HG03439 (cell line): Measurements from ENCODE around the gene SH3TC1.

Experiments used
- ATAC-seq: cut with Tn5 transposase; IDR thresholded peaks from one replicate; pipeline ENCODE4 v1.9.1; 2021; ENCODE audit warnings: mild to moderate bottlenecking, moderate library complexity; ENCODE audit not compliant: unreplicated experiment

The SH3TC1 gene

GRCh38 chr4:8228319-8229250 lies 29.5 kb downstream of the SH3TC1 start:
- ATAC-seq, result peak; percentile 75

GRCh38 chr4:8229331-8229975 lies 30.4 kb downstream of the SH3TC1 start:
- ATAC-seq, result no peak

DNA sequence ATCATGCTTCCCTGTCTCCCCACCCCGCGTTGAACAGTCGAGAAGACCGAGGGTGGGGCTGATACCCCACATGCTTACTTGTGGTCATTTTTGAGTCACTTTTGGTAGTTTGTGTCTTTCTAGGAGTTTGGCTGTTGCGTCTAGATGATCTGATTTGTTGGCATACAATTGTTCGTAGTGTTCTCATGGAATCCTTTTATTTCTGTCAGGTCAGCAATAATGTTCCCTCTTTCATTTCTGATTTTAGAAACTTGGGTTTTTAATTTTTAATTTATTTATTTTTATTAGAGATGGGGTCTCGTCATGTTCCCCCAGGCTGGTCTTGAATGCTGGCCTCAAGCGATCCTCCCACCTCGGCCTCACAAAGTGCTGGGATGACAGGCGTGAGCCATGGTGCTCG lies 30.9 kb downstream of the SH3TC1 start:
- ATAC-seq, result no peak

- ATAC-seq, result no peak
Measured at GRCh38 chr4:8230891-8231290, 31.8 kb downstream of the SH3TC1 start.

DNA sequence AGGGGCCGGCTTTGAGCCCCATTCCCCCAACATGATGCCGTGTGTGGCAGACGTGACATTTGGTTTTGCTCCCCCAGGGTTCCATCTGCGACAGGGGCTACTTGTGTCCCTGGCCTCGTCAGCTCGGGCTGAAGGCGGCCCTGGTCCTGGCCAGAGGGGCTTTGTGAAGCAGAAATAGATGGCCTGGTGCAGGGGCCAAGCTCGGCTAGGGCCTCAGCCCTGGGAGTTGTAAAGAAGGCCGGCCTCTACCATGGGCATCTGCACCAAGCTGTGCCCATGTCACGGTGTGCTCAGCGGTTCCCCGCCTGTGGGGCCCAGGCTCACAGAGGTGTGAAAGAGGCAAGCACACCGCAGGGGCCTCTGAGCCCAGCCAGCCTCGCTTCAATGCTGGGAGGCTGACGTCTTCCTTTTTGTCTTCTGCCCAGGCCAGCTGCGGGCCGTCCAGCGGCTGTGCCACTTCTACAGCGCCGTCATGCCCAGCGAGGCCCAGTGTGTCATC lies 32.5 kb downstream of the SH3TC1 start:
- no peak for ATAC-seq

DNA sequence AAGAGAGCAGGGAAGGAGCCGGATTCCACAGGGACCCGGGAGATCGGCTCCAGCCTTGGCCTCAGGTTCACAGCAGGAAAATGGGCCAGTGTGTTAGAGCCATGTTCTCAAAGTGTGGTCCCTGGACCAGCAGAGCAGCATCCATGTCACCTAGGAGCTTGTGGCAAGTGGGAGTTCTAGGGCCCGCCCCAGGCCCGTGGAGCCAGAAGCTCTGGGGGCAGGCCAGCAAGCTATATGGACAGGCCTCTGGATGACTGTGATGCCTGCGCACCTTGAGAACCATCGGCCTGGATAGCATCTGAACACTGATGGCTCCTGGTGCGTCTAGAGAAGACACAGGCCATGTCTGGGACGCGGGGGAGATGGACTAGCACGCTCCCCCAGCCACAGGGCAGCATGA lies 33.7 kb downstream of the SH3TC1 start:
- no peak for ATAC-seq

- no peak for ATAC-seq
Measured at GRCh38 chr4:8233672-8234484, 34.8 kb downstream of the SH3TC1 start.

DNA sequence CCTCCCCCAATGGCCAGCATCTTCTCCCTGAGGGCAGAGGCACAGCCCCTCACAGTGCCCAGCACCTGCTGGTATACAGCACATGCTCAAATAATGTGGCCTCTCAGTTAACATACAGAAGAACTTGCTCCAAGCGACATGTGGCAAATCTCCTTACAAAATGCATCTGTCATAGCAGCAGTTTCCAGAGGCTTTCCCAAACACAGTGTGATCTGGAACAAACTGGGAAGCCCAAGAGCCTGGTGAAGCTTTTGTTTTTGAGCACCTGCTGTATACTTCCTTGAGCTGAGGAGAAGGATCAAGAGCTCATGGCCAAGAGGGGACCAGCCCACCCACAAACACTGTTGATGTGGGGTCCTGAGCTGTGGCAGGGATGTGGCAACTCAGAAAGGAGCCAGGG lies 35.6 kb downstream of the SH3TC1 start:
- no peak for ATAC-seq

DNA sequence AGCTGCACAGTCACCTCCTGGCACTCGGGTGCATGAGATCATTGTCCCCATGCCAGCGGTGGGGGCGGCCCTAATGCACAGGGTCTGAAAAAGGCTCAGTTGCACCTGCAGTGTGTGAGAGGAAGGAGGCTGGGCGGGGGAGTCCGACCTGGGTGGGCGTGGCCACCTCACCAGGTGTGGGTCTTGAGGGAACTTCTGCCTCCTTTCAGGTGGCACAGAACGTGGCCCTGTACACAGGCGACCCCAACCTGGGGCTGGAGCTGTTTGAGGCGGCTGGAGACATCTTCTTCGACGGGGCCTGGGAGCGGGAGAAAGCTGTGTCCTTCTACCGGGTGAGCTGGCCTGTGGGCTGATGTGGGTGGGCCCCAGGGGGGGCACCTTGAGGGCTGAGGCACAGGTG lies 36.1 kb downstream of the SH3TC1 start:
- ATAC-seq, result no peak

- ATAC-seq, result no peak
Measured at GRCh38 chr4:8235686-8236085, 36.6 kb downstream of the SH3TC1 start.

DNA sequence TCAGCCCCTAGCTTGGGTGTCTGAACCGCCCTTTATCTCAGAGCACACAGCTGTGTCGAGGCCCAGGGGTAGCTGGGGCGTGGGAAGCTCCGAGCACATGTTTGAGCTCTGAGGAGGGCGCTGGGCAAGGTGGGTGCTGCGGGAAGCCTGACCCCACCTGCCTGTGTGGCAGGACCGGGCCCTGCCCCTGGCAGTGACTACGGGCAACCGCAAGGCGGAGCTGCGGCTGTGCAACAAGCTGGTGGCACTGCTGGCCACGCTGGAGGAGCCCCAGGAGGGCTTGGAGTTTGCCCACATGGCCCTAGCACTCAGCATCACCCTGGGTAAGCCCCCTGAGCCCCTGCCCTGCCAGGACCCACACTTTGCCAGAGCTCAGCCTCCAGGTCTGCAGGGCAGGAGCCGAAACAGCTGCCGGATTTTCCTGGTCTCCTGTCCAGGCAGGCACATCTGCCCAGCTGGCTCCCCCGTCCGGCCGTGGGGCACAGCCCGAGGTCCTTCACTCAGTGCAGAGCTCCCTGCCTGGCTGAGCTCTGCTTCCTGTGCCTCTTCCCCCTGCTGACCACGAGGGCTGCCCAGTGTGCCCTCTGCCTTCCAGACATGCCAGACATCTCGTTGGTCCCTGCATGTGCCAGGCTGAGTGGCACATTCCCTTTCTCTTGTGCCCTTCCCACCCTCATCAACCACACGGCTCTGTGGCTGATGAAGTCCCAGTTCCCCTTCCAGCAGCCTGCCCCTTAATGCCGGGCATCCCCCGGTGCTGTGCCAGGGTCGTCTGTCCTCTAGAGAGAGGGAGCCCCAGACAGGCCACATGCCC lies 37.2 kb downstream of the SH3TC1 start:
- ATAC-seq, result no peak

GRCh38 chr4:8236920-8237195 lies 37.8 kb downstream of the SH3TC1 start:
- no peak for ATAC-seq

- no peak for ATAC-seq
Measured at GRCh38 chr4:8237256-8237989, 38.3 kb downstream of the SH3TC1 start.

GRCh38 chr4:8238036-8238511 lies 39.0 kb downstream of the SH3TC1 start:
- ATAC-seq, result no peak

DNA sequence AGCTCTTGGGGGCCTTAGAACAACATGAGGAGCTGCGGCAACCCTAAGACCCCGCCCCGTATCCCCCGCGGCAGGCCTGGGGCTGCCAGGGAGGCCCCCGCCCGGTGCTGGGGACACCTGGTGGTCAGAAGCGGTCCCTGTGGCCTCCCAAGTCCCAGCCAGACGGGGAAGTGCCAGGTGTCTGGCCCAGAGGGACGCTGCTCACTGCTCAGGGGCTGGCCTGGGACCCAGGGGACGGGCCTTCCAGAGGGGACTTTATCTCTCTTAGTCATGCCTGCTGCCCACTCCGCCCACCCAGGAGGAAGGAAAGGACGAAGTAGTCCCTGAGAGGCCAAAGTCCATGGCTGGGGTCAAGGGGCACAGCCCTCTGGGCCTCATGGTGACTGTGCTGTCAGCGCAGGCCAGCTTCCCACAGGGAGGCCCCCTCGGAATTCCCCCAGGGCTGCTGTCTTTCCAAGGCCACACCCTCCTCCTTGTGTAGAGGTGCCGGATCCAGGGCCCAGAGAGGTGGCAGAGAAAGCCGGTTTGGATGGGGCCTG lies 39.5 kb downstream of the SH3TC1 start:
- no peak for ATAC-seq

DNA sequence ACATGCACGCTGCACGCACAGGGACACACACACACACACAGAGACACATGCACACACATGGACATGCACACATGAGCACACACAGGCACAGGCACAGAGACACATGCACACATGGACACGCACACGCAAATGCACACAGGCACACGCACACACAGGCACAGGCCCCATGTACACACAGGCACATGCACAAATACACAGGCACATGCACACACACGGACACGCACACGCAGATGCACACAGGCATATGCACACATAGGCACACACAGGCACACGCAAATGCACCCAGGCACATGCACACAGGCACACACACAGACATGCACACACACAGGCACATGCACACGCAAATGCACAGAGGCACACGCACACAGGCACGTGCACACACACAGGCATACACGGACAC lies 40.1 kb downstream of the SH3TC1 start:
- no peak for ATAC-seq

- no peak for ATAC-seq
Measured at GRCh38 chr4:8239661-8240060, 40.6 kb downstream of the SH3TC1 start.

DNA sequence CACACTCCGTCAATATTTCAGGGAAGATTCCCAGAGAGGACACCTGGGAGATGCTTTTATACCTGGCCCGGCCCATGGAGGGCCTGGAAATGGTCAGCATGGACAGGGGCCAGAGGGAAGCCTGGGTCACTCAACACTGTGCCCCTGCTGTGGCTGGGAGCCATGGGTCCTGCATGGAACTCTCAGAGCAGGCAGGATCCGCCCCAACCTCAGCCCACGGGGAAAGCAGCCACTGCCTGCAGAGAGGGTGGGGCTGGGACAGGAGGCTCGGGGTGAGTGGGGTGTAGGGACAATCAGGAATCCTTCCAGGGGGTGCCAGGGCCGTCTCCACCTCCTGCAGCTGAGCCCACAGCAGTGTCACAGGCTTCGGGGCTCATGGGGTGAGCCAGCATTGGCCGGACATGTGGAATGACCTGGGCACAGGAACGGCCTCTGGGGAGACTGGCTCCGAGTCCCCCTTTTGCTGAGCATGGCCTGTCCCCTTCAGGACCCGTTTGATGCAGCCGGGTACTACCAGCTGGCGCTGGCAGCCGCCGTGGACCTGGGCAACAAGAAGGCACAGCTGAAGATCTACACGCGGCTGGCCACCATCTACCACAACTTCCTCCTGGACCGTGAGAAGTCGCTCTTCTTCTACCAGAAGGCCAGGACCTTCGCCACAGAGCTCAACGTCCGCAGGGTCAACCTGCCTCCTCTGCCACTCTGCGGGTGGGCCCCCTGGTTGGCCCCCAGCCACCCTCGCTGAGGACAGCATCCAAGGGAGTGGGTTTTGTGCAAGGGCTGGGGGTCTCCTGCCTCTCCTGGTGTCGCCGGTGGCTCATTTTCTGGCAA lies 41.3 kb downstream of the SH3TC1 start:
- ATAC-seq, result no peak
